ENCODE measurements around the gene BRCA2.

- TF ChIP-seq CTCF (conservative IDR thresholded peaks at IDR 0.05), result no peak
- TF ChIP-seq EZH2 (IDR thresholded peaks at IDR 0.05; ENCODE audit: low read depth), result no peak
Observed at GRCh38 chr13:32282096-32282711, 33.1 kb upstream of the BRCA2 start.
